ENCODE measurements around the gene ZNF688. TPM values are rescaled to one million over a fixed set of nuclear protein-coding genes. Genes with fewer than 3 reads are reported as not detected.
A peak's percentile ranks its signal among the peaks of the same experiment; 100 is the strongest.

ZNF688 gene
- polyA plus RNA-seq, 2 of the 4 experiments (the other 2 are of a cell fraction): 4.6 to 6.7 TPM

DNA sequence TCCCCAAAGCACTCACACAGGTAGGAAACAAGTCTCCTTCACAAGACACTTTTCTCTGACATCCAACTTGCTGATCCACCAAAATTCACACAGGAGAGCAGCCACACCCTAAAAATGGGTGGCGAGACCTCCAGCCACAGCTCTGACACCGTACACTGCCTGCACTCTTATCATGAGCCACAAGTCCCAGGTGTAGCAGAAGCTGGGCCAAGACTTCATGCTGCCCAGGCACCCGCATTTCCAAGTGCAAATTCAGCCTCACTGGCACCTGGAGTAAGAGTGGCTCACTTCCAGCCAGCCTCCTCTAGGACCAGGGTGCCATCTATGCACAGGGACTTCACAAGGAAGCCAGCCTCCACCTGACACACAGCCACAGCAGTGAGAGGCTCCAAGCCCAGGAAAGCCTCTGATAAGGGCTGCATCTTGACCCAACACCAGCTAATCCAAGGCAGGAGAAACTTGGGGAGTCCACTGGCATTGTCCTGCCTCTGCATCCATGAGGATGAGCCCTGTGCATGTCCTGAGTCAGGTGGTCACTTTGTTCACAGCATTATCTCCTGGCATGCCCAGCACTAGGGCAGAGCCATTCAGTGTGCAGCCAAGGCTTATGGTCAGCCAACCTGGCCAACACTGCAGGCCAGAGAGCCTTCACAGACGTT is 42.6 kb downstream of the ZNF688 start:
- FAIRE-seq (no peak), DNase-seq (ENCODE audit: low read depth in 1 of 2, low spot score in 1 of 2) (no peak), ATAC-seq (no peak)
- Histone ChIP-seq H3K27ac (no peak overlapping the region), H3K4me2 (no peak overlapping the region), H3K4me3 (no peak overlapping the region), H3K4me1 (peaks cover 19% of the 10 kb centered on the region), H3K9me3 (no peaks in the 10 kb centered on the region)
- TF ChIP-seq POLR2A (IDR thresholded peaks at IDR 0.05; ENCODE audit: low read length): peak; percentile 24
- TF ChIP-seq PHF8 (IDR thresholded peaks at IDR 0.05; ENCODE audit: borderline replicate concordance, low read depth): no peak
- CTCF ChIA-PET: interaction anchor here (0.8 to 5.0 kb wide), 4 partner anchors 86 to 437 kb away, joined by 3 to 19 read pairs (median 4); partner anchors contain the start of genes DCTPP1 and TBX6
- POLR2A ChIA-PET: interaction anchor here (2.5 kb wide), 1 partner anchor 29 kb away, joined by 9 read pairs; the partner anchor contains the start of gene ZNF764
- WGBS (ENCODE audit: missing lambda C conversion rate): 87% methylated on average over 4 of the region's 4 CpGs

DNA sequence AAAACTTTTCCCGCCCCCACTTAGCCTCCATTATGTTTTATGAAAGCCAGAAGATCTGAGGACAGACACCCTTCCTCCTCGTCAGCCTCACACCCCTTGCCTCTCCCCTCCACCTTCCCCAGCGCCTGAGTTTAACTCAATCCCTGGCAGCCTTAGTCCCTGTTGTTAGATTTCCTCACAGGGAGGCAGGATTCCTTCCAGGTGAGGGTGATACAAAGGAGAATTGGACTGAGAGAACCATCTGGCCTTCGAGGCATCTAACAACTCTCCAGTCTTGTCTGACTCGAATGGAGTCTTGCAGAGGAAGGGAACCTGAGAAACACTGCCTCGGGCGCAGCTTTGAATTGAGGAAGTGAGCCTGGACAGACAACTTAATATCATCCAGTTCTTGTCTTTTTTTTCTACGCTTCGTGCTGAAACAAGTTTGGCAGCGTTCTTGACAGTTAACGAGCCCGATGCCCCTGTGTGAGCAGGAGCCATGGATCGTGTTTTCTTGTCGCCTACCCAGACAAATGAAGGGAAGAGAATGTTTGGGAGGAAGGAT is 43.8 kb downstream of the ZNF688 start:
- CTCF ChIA-PET: interaction anchor here (0.9 to 5.0 kb wide), 5 partner anchors 34 to 123 kb away, joined by 3 to 19 read pairs (median 4); partner anchors contain the start of genes DCTPP1 and PRR14
- FAIRE-seq: no peak

DNA sequence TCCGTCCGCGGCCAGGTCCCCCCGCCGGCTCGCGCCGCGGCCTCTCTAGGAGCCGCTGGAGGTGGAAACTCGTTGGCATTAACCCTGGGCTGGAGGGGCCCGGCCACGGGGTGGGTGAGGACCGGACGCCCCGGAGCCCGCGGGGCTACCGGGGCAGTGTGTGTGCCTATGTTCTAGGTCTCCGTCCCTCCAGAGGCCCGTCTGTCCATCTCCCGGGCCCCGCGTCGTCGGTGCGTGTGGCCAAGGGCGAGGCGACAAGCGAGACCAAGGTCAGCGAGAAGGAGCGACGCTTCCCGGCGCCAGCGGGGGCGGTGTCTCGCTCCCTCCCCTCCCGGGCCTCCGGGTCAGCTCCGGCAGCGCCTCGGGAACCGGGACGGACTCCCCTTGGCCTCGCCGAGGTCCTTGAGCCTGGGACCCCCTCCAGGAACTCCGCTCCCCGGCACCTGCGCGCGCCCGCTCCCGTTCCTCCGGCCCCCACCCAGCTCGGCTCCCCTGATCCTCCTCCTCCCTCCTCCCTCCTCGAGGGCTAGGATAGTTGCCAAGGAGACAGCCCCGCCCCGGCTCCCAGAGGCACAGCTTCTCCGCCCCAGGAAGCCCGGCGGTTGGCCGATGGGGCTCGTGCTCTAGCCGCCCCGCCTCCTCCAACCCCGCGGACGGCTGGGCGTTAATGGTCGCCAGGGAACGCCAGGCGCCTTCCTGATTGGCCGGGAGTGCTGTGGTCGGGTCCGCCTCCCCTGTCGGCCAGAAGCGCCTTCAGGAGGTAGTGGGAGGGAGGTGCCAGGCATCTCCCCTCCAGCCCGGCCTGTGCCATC is 44.5 kb downstream of the ZNF688 start:
- peak overlapping the region; percentile 81 for H3K4me2 ChIP-seq
- ATAC-seq: peak; percentile 91 to 95
- WGBS (ENCODE audit: missing lambda C conversion rate): 0% methylated on average over 28 of the region's 79 CpGs
- DNase-seq (ENCODE audit: low read depth in 1 of 2, low spot score in 1 of 2): peak; percentile 97
- peaks cover 24% of the 10 kb centered on the region for H3K4me1 ChIP-seq
- H3K4me3 ChIP-seq: peak overlapping the region; percentile 85
- CTCF ChIA-PET: interaction anchor here (0.9 to 1.6 kb wide), 5 partner anchors 13 to 124 kb away, joined by 3 to 6 read pairs (median 3); partner anchors contain the start of gene PRR14
- POLR2A ChIA-PET: interaction anchor here (0.6 to 3.1 kb wide), 18 partner anchors 9 to 132 kb away, joined by 3 to 17 read pairs (median 4); partner anchors contain the start of genes DCTPP1, FBRS, SEPHS2 and ZNF48
- peak overlapping the region; percentile 96 to 98 for H3K27ac ChIP-seq
- no peaks in the 10 kb centered on the region for H3K9me3 ChIP-seq
- peak; percentile 51 for FAIRE-seq
- no peak for TF ChIP-seq CHD4 (IDR thresholded peaks at IDR 0.05; ENCODE audit: borderline replicate concordance)
- no peak for TF ChIP-seq CBX8 (IDR thresholded peaks at IDR 0.05)
- peak; percentile 43; the same call in 1 of the 2 replicates for TF ChIP-seq MAZ (IDR thresholded peaks at IDR 0.05; ENCODE audit: borderline replicate concordance, low read depth, low read length)
- TF ChIP-seq, protein P1, sequence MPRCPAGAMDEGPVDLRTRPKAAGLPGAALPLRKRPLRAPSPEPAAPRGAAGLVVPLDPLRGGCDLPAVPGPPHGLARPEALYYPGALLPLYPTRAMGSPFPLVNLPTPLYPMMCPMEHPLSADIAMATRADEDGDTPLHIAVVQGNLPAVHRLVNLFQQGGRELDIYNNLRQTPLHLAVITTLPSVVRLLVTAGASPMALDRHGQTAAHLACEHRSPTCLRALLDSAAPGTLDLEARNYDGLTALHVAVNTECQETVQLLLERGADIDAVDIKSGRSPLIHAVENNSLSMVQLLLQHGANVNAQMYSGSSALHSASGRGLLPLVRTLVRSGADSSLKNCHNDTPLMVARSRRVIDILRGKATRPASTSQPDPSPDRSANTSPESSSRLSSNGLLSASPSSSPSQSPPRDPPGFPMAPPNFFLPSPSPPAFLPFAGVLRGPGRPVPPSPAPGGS (IDR thresholded peaks at IDR 0.05): no peak
- TF ChIP-seq, protein P2, sequence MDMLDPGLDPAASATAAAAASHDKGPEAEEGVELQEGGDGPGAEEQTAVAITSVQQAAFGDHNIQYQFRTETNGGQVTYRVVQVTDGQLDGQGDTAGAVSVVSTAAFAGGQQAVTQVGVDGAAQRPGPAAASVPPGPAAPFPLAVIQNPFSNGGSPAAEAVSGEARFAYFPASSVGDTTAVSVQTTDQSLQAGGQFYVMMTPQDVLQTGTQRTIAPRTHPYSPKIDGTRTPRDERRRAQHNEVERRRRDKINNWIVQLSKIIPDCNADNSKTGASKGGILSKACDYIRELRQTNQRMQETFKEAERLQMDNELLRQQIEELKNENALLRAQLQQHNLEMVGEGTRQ (IDR thresholded peaks at IDR 0.05): peak; percentile 56
- TF ChIP-seq SREBF2 (IDR thresholded peaks at IDR 0.05): no peak
- no peak for TF ChIP-seq CEBPB (IDR thresholded peaks at IDR 0.05)
- TF ChIP-seq KDM1A (IDR thresholded peaks at IDR 0.05; ENCODE audit: low read depth): no peak
- TF ChIP-seq, protein P3, sequence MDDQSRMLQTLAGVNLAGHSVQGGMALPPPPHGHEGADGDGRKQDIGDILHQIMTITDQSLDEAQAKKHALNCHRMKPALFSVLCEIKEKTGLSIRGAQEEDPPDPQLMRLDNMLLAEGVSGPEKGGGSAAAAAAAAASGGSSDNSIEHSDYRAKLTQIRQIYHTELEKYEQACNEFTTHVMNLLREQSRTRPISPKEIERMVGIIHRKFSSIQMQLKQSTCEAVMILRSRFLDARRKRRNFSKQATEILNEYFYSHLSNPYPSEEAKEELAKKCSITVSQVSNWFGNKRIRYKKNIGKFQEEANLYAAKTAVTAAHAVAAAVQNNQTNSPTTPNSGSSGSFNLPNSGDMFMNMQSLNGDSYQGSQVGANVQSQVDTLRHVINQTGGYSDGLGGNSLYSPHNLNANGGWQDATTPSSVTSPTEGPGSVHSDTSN (IDR thresholded peaks at IDR 0.05): peak; percentile 34
- TF ChIP-seq, protein P4, sequence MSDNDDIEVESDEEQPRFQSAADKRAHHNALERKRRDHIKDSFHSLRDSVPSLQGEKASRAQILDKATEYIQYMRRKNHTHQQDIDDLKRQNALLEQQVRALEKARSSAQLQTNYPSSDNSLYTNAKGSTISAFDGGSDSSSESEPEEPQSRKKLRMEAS (IDR thresholded peaks at IDR 0.05): peak; percentile 17; the same call in 1 of the 2 replicates
- no peak for TF ChIP-seq EHMT2 (IDR thresholded peaks at IDR 0.05; ENCODE audit: low read depth)
- TF ChIP-seq RAD21 (conservative IDR thresholded peaks at IDR 0.05 in 1 of 2, IDR thresholded peaks at IDR 0.05 in 1 of 2): peak in 1 of 2 experiments; percentile 25; a peak in 1 of 5 replicates
- no peak for TF ChIP-seq EP300 (IDR thresholded peaks at IDR 0.05)
- no peak for TF ChIP-seq RFX5 (IDR thresholded peaks at IDR 0.05)
- TF ChIP-seq, protein P5, sequence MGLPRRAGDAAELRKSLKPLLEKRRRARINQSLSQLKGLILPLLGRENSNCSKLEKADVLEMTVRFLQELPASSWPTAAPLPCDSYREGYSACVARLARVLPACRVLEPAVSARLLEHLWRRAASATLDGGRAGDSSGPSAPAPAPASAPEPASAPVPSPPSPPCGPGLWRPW (IDR thresholded peaks at IDR 0.05): no peak
- TF ChIP-seq, protein P6, sequence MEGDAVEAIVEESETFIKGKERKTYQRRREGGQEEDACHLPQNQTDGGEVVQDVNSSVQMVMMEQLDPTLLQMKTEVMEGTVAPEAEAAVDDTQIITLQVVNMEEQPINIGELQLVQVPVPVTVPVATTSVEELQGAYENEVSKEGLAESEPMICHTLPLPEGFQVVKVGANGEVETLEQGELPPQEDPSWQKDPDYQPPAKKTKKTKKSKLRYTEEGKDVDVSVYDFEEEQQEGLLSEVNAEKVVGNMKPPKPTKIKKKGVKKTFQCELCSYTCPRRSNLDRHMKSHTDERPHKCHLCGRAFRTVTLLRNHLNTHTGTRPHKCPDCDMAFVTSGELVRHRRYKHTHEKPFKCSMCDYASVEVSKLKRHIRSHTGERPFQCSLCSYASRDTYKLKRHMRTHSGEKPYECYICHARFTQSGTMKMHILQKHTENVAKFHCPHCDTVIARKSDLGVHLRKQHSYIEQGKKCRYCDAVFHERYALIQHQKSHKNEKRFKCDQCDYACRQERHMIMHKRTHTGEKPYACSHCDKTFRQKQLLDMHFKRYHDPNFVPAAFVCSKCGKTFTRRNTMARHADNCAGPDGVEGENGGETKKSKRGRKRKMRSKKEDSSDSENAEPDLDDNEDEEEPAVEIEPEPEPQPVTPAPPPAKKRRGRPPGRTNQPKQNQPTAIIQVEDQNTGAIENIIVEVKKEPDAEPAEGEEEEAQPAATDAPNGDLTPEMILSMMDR (IDR thresholded peaks at IDR 0.05): peak; percentile 14; the same call in 1 of the 3 replicates

More for the DNA sequence above, 43.8 kb downstream of the ZNF688 start:
- Histone ChIP-seq H3K27ac (peak overlapping the region; percentile 96 to 98), H3K4me2 (peak overlapping the region; percentile 81), H3K9me3 (no peaks in the 10 kb centered on the region), H3K4me1 (peaks cover 18% of the 10 kb centered on the region), H3K4me3 (peak overlapping the region; percentile 22)
- WGBS (ENCODE audit: missing lambda C conversion rate): 63% methylated on average over 14 of the region's 14 CpGs
- TF ChIP-seq, protein P7, sequence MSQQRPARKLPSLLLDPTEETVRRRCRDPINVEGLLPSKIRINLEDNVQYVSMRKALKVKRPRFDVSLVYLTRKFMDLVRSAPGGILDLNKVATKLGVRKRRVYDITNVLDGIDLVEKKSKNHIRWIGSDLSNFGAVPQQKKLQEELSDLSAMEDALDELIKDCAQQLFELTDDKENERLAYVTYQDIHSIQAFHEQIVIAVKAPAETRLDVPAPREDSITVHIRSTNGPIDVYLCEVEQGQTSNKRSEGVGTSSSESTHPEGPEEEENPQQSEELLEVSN (IDR thresholded peaks at IDR 0.05; ENCODE audit: borderline replicate concordance, low read depth): peak; percentile 71
- TF ChIP-seq, protein P4 (IDR thresholded peaks at IDR 0.05): 0 out of 2 replicates have a peak, but pooled peaks have one; percentile 2
- TF ChIP-seq POLR2A (IDR thresholded peaks at IDR 0.05; ENCODE audit: low read length): 0 out of 2 replicates have a peak, but pooled peaks have one; percentile 28
- no peak for TF ChIP-seq SMC3 (IDR thresholded peaks at IDR 0.05)
- TF ChIP-seq MAZ (IDR thresholded peaks at IDR 0.05; ENCODE audit: borderline replicate concordance, low read depth, low read length): 0 out of 2 replicates have a peak, but pooled peaks have one; percentile 1
- no peak for TF ChIP-seq CEBPB (IDR thresholded peaks at IDR 0.05)
- POLR2A ChIA-PET: interaction anchor here (0.7 to 3.1 kb wide), 17 partner anchors 8 to 132 kb away, joined by 3 to 17 read pairs (median 4); partner anchors contain the start of genes DCTPP1, FBRS, ZNF48 and ZNF688
- DNase-seq (ENCODE audit: low read depth in 1 of 2, low spot score in 1 of 2): no peak
- ATAC-seq: no peak
